Occipital lobe (tissue), 2 donors: ENCODE data around the gene ZNF343. TPM values are rescaled to one million over a fixed set of nuclear protein-coding genes. Genes with fewer than 3 reads are reported as not detected.
A peak's percentile ranks its signal among the peaks of the same experiment; 100 is the strongest.
"Not testable (repeated sequence)": the region's sequence is repeated elsewhere in the genome, so short reads cannot be mapped to it uniquely, and the experiment has no call there.

Source experiments
- DNase-seq: peaks from one replicate; lab custom pipeline; 2025; lab: John Stamatoyannopoulos, UW
- total RNA-seq: library from RNA; depleted of rRNA; stranded (reverse); fragments of >200 nt; gene quantifications from one replicate; pipeline ENCODE4 v1.2.3, GENCODE V29; 2014

Gene ZNF343
- 11.5 TPM for total RNA-seq

DNA sequence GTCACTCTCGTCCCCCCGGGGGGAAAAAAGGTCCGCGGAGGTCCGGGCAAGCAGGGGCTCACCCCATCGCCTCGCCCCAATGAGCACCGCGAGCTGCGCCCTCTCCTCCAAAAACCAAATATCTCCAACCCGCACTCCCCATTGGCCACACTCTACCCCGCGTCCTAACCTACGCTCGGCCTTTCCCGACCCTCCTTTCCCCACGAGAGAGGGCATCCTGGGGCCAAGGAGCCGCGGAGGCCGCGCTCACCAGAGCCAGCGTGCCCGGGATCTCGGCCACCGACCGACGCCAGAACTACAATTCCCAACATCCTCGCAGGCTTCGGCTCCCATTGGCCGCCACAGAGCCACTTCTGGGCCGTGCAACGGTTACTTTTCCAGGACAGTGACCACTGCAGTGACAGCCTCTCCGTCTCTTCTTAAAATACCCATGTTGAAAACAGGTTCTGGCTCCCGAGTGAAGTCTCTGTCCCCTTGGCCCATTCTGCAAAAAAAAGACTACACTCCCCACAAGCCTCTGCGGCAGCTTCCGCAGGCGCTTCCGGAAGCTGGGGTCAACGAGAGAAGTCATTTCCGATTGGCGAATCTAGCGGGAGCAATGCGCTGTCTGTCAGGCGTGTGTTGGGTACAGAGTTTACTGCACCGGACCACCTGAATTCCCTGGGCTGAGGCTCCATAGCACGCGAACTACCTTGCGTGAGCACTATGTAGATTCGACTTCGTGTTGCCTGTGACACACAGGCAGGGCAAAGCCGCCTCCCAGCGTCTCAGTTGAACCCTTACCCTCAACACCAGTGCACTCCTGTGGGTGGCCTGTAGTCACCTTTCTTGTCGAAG lies at the start of gene ZNF343:
Gene ZNF343, minus strand, starts transcription at position 285 of the 837 bp plus-strand sequence. CDS start 15,020 bp downstream, outside the sequence.
- DNase-seq, result peak; percentile 80

- no peak for DNase-seq
These were observed 49.3 kb upstream of the ZNF343 start for GRCh38 chr20:2557873-2558580.

DNA sequence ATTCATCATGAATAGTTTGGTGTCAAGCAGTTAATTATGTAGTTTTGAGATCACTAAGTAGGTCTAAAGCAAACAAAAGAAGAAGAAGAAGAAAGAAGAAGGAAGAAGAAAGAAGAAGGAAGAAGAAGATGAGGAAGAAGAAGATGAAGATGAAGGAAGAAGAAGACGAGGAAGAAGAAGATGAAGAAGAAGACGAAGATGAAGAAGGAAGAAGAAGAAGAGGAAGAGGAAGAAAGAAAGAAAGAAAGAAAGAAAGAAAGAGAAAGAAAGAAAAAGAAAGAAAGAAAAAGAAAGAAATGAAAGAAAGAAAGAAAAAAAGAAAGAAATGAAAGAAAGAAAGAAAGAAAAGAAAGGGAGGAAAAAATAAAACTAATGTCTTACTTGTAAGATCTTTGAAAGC lies 36.9 kb upstream of the ZNF343 start:
- DNase-seq, result no peak

DNA sequence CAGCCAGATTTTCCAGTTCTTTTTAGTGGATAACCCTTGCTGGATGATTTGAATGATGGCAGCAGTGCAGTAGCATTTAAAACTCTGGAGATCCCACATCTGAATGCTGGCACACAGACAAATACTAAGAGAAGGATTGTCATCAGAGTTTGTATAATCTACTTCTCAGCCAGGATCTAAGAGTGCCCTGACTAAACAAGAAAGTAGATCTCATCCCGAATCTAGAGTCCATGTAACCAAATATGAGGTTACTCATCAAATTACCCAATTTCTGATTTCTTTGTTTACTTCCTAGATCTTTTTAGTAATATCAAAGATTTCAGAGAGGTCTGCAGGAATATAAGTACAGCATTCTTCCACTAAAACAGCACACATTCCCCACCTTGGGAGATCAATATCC lies 35.5 kb upstream of the ZNF343 start:
- DNase-seq, result no peak

DNA sequence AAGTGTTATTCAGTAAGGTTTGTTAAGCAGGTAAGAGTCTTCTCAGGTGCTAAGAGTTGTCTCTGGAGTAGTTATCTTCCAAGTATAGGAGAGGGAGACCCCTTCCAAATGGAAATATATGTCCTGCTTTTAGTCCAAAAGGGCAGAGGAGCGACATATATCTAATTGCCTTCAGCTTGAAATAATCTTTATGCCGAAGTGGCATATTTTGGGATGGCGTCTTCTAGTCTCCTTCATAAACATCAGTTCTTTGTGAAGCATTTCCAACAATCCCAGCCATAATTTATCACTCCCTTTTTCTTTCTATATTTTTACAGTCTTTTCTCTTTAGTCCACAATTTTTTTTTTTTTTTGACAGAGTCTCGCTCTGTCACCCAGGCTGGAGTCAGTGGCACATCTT lies 33.6 kb upstream of the ZNF343 start:
- no peak for DNase-seq

DNA sequence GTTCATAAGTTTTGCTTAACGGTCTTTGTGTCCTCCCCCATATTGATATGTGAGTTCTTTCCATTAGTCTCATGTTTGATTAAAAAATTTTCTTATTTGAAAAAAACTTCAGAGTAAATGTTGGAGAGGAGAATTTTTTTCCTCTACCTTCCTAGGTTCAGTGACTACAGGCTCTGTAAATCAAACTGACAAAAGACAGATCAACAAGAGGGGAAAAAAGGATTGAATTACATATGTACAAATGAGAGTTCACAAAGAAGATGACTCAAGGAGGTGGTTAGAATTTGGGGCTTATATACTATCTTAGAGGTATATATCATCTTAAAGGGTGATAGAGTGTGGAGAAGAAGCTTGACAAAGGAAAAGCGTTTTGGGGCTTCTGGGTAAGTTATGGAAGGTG lies 33.2 kb upstream of the ZNF343 start:
- no peak for DNase-seq

DNA sequence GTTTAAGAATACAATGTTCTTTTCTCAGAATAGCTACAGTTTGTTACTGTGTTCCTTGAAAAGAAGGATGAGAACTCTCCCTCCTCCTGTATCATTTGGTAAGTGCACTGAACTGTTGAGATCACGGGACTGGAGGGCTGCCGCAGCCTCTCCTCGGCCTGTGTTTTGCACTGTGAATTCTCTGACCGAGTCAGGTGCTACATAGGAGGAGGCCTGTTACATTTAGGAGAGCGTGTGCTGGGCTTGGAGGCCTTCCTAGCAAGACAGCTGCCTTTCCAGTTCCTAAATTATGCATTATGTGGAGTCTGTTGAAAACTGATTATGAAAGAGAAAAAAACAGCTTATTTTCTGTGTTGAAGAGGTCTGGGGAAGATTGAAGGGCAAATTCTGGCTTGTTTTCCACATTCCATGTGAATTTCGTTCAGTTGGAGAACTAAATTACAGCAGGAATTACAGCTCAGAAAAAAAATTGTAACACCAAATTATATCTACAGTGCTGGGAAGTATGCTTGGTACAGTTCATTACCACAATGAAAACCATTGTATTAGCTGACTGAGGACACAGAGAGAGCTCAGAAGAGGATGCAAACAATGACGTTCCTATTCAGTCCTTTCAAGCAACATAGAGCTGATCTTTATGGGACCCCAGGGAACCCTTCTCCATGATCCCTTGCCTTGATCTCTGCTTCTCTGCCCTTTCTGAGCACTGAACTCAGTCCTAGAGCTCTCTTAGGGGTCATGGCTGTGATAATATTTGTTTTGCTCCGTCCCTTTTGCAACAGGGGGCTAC lies 30.4 kb upstream of the ZNF343 start:
- DNase-seq, result peak; percentile 36

- DNase-seq, result no peak
These were observed 29.6 kb upstream of the ZNF343 start for GRCh38 chr20:2538356-2538755.

DNA sequence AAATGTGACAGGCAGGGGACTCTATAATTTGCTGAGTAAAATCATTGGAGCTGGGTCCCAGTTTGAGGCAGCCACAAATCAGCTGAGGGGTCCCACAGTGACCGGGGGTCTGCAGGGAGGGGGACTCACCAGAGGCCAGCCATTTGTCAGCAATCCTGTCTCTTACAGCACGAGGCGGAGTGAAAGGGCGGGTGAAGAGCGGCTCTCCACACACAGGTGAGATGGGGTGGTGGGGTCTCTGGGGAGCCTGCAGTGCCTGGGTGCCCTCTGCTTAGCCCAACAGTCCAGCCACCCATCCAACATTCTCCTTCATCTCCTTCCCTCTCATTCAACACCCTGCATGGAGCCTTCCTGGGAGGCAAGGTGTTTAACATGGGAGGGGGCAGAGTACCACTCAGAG lies 28.4 kb upstream of the ZNF343 start:
- no peak for DNase-seq

- DNase-seq, result no peak
These were observed 27.9 kb upstream of the ZNF343 start, which contains the start of gene TMC2 for GRCh38 chr20:2536560-2536986. TMC2 (plus strand) TSS chr20:2536573; CDS start chr20:2536622, 49 bp downstream.

GRCh38 chr20:2535711-2536559 lies 27.2 kb upstream of the ZNF343 start:
- DNase-seq, result no peak

GRCh38 chr20:2533118-2533517 lies 24.4 kb upstream of the ZNF343 start:
- DNase-seq, result no peak

GRCh38 chr20:2528671-2529271 lies 20.1 kb upstream of the ZNF343 start:
- DNase-seq, result no peak

GRCh38 chr20:2527762-2528161 lies 19.0 kb upstream of the ZNF343 start:
- DNase-seq, result no peak

DNA sequence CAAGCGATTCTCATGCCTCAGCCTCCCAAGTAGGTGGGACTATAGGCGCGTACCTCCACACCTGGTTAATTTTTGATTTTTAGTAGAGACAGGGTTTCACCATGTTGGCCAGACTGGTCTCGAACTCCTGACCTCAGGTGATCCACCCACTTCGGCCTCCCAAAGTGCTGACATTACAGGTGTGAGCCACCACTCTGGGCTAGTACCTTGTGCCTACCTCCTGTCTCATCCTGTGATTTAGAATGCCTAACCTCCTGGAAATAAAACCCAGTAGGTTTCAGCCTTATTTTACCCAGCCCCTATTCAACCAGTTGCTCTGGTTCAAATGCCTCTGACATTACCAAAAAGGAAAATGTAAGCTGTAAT lies 17.5 kb upstream of the ZNF343 start:
- DNase-seq, result not testable (repeated sequence)

DNA sequence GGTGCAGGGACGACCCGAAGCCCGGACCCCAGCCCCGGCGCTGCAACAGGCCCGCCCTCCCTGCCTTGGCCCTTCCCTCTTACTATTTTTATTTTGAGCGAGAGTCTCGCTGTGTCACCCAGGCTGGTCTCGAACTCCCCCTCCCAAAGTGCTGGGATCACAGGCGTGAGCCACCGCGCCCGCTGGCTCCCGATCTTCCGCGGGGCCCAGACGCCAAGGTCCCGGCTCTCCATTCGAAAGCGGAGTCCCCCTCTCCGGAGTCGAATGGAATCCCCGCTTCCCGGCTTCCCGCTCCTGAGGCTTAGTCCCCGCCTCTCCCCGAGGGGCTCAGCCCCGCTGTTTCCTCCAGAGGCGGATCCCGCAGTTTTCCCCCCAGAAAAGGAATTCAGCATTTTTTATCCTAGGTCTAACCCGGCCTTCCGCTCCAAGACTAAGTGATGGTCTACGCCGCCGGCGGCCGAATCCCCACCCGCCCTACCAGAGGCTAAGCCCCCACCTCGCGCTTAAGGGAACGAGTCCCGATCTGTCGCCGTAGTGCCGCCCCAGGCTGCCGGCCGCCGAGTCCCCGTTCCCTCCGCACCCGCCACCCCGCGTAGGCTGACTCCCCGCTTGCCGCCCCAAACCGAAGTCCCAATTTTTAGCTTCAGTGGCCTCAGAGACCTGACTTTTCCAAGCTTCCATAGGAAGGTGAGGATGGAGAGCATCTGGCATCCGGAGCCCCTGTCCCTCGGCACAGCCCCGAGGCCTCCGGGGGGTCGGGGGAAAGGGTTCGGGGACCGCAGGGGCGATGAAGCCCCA lies 16.2 kb upstream of the ZNF343 start:
- DNase-seq, result peak; percentile 17

- DNase-seq, result peak; percentile 70
These were observed 15.4 kb upstream of the ZNF343 start for GRCh38 chr20:2523919-2524708.

GRCh38 chr20:2522826-2523429 lies 14.2 kb upstream of the ZNF343 start:
- DNase-seq, result not testable (repeated sequence)
